ENCODE measurements around the gene B3GNT7.

- no peak for TF ChIP-seq CTCF (conservative IDR thresholded peaks at IDR 0.05)
- no peak for TF ChIP-seq ZFX (IDR thresholded peaks at IDR 0.05)
Measured at GRCh38 chr2:231397928-231398294, 2.4 kb downstream of the B3GNT7 start.
